B cell (primary cell): ENCODE measurements around the gene OASL. TPM values are rescaled to one million over a fixed set of nuclear protein-coding genes. Genes with fewer than 3 reads are reported as not detected.

Experiments
- ATAC-seq: fragments of 200-7000 bp; cut with Tn5 transposase; one replicate; pipeline ENCODE4 v1.10.0; 2021; ENCODE audit warnings: low read depth, mild to moderate bottlenecking, moderate number of reproducible peaks, moderate library complexity
- CTCF ChIA-PET: fragments of 350-600 bp; sonication (Branson Sonifier 250); formaldehyde crosslinking; loops from one replicate; lab custom pipeline; 2021; ENCODE audit warnings: antibody characterized with exemption, inconsistent platforms; lab: Charles Lee
- POLR2A ChIA-PET: fragments of 350-600 bp; sonication (Branson Sonifier 250); formaldehyde crosslinking; loops from one replicate; lab custom pipeline; 2021; ENCODE audit warnings: antibody characterized with exemption; lab: Charles Lee
- DNase-seq: peaks from one replicate; pipeline ENCODE4 v3.0.0; 2013
- H2AFZ ChIP-seq: 2 replicates; pipeline ENCODE4 v1.6.1; 2012; ENCODE audit warnings: mild to moderate bottlenecking, low read depth, low read length; ENCODE audit not compliant: insufficient read depth, poor library complexity, severe bottlenecking
- H3K27ac ChIP-seq, 2 donors: 1 replicate in 1 of 2; 2 replicates in 1 of 2; pipeline ENCODE4 v1.5.1; 2012 to 2013; ENCODE audit warnings: low read length in 2 of 2, mild to moderate bottlenecking in 2 of 2, moderate library complexity in 1 of 2
- H3K27me3 ChIP-seq, 4 experiments: fragments of 200-600 bp in 1 of 4; sonication (generic) in 1 of 4; replicated peaks in 1 of 4; 1 replicate in 2 of 4; 2 replicates in 2 of 4; pipeline versions ENCODE4 v1.6.1 to v1.7.0; 2013 to 2016; ENCODE audit warnings: low read length in 3 of 4, mild to moderate bottlenecking in 2 of 4, mixed read lengths in 1 of 4, moderate library complexity in 1 of 4; ENCODE audit not compliant: insufficient read depth in 4 of 4, control insufficient read depth in 3 of 4; ENCODE audit errors: control extremely low read depth in 1 of 4
- H3K36me3 ChIP-seq, 2 experiments: replicated peaks in 1 of 2; 1 replicate in 1 of 2; 2 replicates in 1 of 2; pipeline versions ENCODE4 v1.6.1 to v1.7.1; 2013; ENCODE audit warnings: low read length in 1 of 2; ENCODE audit not compliant: insufficient read depth in 2 of 2, control insufficient read depth in 1 of 2; ENCODE audit errors: control extremely low read depth in 1 of 2, extremely low read depth in 1 of 2
- H3K4me1 ChIP-seq, 2 donors: fragments of 200-600 bp in 1 of 2; sonication (generic) in 1 of 2; 1 replicate in 1 of 2; 2 replicates in 1 of 2; pipeline versions ENCODE4 v1.5.1 to v1.6.1; 2013 to 2017; ENCODE audit warnings: low read length in 2 of 2; ENCODE audit not compliant: control insufficient read depth in 2 of 2, insufficient read depth in 2 of 2
- H3K4me2 ChIP-seq: replicated peaks from 2 replicates; pipeline ENCODE3; 2012; ENCODE audit warnings: mild to moderate bottlenecking, low read depth, low read length; ENCODE audit not compliant: poor library complexity, severe bottlenecking
- H3K4me3 ChIP-seq, 5 experiments: fragments of 200-600 bp in 1 of 5; sonication (generic) in 1 of 5; 1 replicate in 3 of 5; 2 replicates in 2 of 5; pipeline versions ENCODE4 v1.5.1 to v1.7.0; 2011 to 2016; ENCODE audit warnings: low read length in 4 of 5, mild to moderate bottlenecking in 4 of 5, low read depth in 2 of 5, control low read depth in 1 of 5, moderate library complexity in 1 of 5; ENCODE audit not compliant: insufficient read depth in 1 of 5; ENCODE audit errors: control extremely low read depth in 1 of 5, extremely low read depth in 1 of 5
- H3K79me2 ChIP-seq: fragments of 200-600 bp; sonication (generic); one replicate; pipeline ENCODE4 v1.6.0; 2016; ENCODE audit warnings: low read length; ENCODE audit not compliant: control insufficient read depth, insufficient read depth
- H3K9ac ChIP-seq: fragments of 200-600 bp; sonication (generic); 2 replicates; pipeline ENCODE4 v1.6.1; 2017; ENCODE audit warnings: mild to moderate bottlenecking, low read length, moderate library complexity
- H3K9me3 ChIP-seq, 3 donors: one replicate each; pipeline versions ENCODE4 v1.6.1 to v1.7.1; 2013; ENCODE audit warnings: low read length in 2 of 3; ENCODE audit not compliant: control insufficient read depth in 2 of 3, insufficient read depth in 1 of 3; ENCODE audit errors: control extremely low read depth in 1 of 3
- H4K20me1 ChIP-seq: 2 replicates; pipeline ENCODE4 v1.6.0; 2012; ENCODE audit warnings: mild to moderate bottlenecking, low read length; ENCODE audit not compliant: insufficient read depth, control insufficient read depth, poor library complexity, severe bottlenecking
- H3K27ac Mint-ChIP-seq: one replicate; pipeline ENCODE4 v1.8.0; 2021; ENCODE audit warnings: mixed read lengths
- H3K27me3 Mint-ChIP-seq: one replicate; pipeline ENCODE4 v1.8.0; 2021; ENCODE audit warnings: mixed read lengths
- H3K4me1 Mint-ChIP-seq: one replicate; pipeline ENCODE4 v1.8.0; 2021; ENCODE audit warnings: mixed read lengths
- H3K4me3 Mint-ChIP-seq: one replicate; pipeline ENCODE4 v1.8.0; 2021; ENCODE audit warnings: mixed read lengths
- H3K9me3 Mint-ChIP-seq: one replicate; pipeline ENCODE4 v1.8.0; 2022; ENCODE audit warnings: mixed read lengths; ENCODE audit not compliant: insufficient read depth
- CTCF ChIP-seq: fragments of 200-600 bp; IDR thresholded peaks from one replicate; pipeline ENCODE4 v1.8.0; 2022; ENCODE audit warnings: antibody characterized with exemption, mild to moderate bottlenecking
- EZH2 ChIP-seq: IDR thresholded peaks from 2 replicates; pipeline ENCODE4 v1.6.1; 2012; ENCODE audit warnings: borderline replicate concordance, low read depth, mild to moderate bottlenecking, moderate library complexity, low read length; ENCODE audit not compliant: insufficient read depth, poor library complexity, severe bottlenecking
- WGBS: methylation state at CpG from one replicate; pipeline ENCODE4 v1.1.5; 2013; ENCODE audit warnings: missing lambda C conversion rate; ENCODE audit not compliant: insufficient coverage; 5-methylcytosine and 5-hydroxymethylcytosine counted together
- intact Hi-C: fragments of 100-400 bp; cut with micrococcal nuclease; formaldehyde crosslinking; loops from one replicate; pipeline ENCODE4 v1.10.0; 2022
- polyA plus RNA-seq: library from polyadenylated mRNA; depleted of rRNA; stranded (reverse); fragments of >200 nt; gene quantifications from 2 replicates; pipeline ENCODE4 v1.2.3, GENCODE V29; 2012
- total RNA-seq, 2 donors: library from RNA; stranded (reverse); fragments of 120-200 nt in 1 of 2; gene quantifications; 1 replicate in 1 of 2; 2 replicates in 1 of 2; pipeline versions ENCODE4 v1.2.3 to v1.2.4, GENCODE V29; 2013 to 2022

Gene OASL
- total and polyA plus RNA-seq, 2 donors (not counting 1 experiment from before 2014, with no cell fraction given) = 0.18 to 1.1 TPM

GRCh38 chr12:120989687-120990086 lies 49.4 kb downstream of the OASL start:
- Mint-ChIP-seq H3K27ac (no peak overlapping the region), H3K4me1 (no peaks in the 10 kb centered on the region), H3K27me3 (peaks cover 10% of the 10 kb centered on the region), H3K9me3 (peaks cover 3% of the 10 kb centered on the region), H3K4me3 (no peak overlapping the region)
- intact Hi-C loops = no loop called here
- H2AFZ ChIP-seq = no peak overlapping the region
- H3K27ac ChIP-seq = no peak overlapping the region
- no peaks in the 10 kb centered on the region for H3K36me3 ChIP-seq
- H3K9me3 ChIP-seq = no peaks in the 10 kb centered on the region
- no peak overlapping the region for H3K4me2 ChIP-seq
- WGBS = 67% methylated on average over 1 of the region's 3 CpGs
- no peak for ATAC-seq
- ChIA-PET CTCF (no interaction called here), POLR2A (no interaction called here)
- no peak for TF ChIP-seq CTCF
- TF ChIP-seq EZH2 = no peak
- no peak overlapping the region for H3K4me3 ChIP-seq
- DNase-seq = no peak
- no peaks in the 10 kb centered on the region for H4K20me1 ChIP-seq
- no peak overlapping the region for H3K9ac ChIP-seq
- H3K4me1 ChIP-seq = no peaks in the 10 kb centered on the region
- H3K79me2 ChIP-seq = no peaks in the 10 kb centered on the region
- peaks cover 0 to 4% (median 0%) of the 10 kb centered on the region in 4 experiments for H3K27me3 ChIP-seq

- DNase-seq = no peak
- H3K4me3 Mint-ChIP-seq = no peak overlapping the region
- H3K9me3 ChIP-seq = no peaks in the 10 kb centered on the region
- POLR2A ChIA-PET = no interaction called here
- no peak overlapping the region for H2AFZ ChIP-seq
- no peaks in the 10 kb centered on the region for H3K36me3 ChIP-seq
- peaks cover 0 to 2% (median 0%) of the 10 kb centered on the region in 4 experiments for H3K27me3 ChIP-seq
- H4K20me1 ChIP-seq = no peaks in the 10 kb centered on the region
- CTCF ChIA-PET = no interaction called here
- 88% methylated on average over 17 of the region's 17 CpGs for WGBS
- ATAC-seq = no peak
- no peak overlapping the region for H3K27ac ChIP-seq
- no peaks in the 10 kb centered on the region for H3K4me1 ChIP-seq
- no peak overlapping the region for H3K27ac Mint-ChIP-seq
- TF ChIP-seq CTCF (no peak), EZH2 (no peak)
- H3K79me2 ChIP-seq = no peaks in the 10 kb centered on the region
- no peaks in the 10 kb centered on the region for H3K4me1 Mint-ChIP-seq
- H3K9me3 Mint-ChIP-seq = peaks cover 3% of the 10 kb centered on the region
- no peak overlapping the region for H3K4me2 ChIP-seq
- peaks cover 7% of the 10 kb centered on the region for H3K27me3 Mint-ChIP-seq
- intact Hi-C loops = no loop called here
- H3K4me3 ChIP-seq = no peak overlapping the region
- no peak overlapping the region for H3K9ac ChIP-seq
These were observed 50.4 kb downstream of the OASL start for GRCh38 chr12:120988658-120989057.
